Measurements from ENCODE around the gene CRTAC1. TPM values are rescaled to one million over a fixed set of nuclear protein-coding genes. Genes with fewer than 3 reads are reported as not detected.

CRTAC1 gene
- total RNA-seq, 4 donors from 2014 or later = 17.5 to 35.1 (median 22.9) TPM

GRCh38 chr10:98074315-98074911 is 44.0 kb upstream of the CRTAC1 start:
- Histone ChIP-seq H3K27ac (no peak overlapping the region), H3K36me3 (no peaks in the 10 kb centered on the region), H3K9me3 (no peaks in the 10 kb centered on the region), H3K4me3 (no peak overlapping the region), H3K27me3 (no peaks in the 10 kb centered on the region), H3K4me1 (no peaks in the 10 kb centered on the region)
- no peak for DNase-seq (ENCODE audit: low spot score in 2 of 2)
- WGBS, 2 donors = 4 to 10% methylated on average over 2 of the region's 2 CpGs
- TF ChIP-seq POLR2A (IDR thresholded peaks at IDR 0.05) = no peak

DNA sequence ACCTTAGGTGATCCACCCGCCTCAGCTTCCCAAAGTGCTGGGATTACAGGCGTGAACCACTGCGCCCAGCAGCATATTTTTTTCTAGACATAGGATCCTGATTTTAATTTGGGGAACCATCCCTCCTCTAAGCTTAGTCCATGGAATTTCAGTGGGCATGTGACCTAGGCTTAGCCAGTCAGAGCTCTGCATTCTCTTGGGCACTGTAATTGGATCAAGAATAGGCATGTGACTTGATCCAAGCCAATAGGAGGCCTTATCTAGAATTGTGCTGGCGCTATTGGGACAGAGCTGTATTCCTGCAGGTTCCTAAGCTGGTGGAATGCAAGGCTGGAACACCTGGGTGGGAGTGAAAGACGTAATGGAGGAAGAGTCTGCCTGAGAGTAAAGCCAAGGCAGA is 36.7 kb upstream of the CRTAC1 start:
- H3K27ac ChIP-seq = no peak overlapping the region
- 83 to 84% methylated on average over 5 of the region's 5 CpGs for WGBS, 2 donors
- TF ChIP-seq POLR2A (IDR thresholded peaks at IDR 0.05) = no peak
- no peak for TF ChIP-seq CTCF (IDR thresholded peaks at IDR 0.05)
- no peak for DNase-seq (ENCODE audit: low spot score in 2 of 2)
- no peak overlapping the region for H3K4me3 ChIP-seq
- no peaks in the 10 kb centered on the region for H3K36me3 ChIP-seq
- no peaks in the 10 kb centered on the region for H3K9me3 ChIP-seq
- no peaks in the 10 kb centered on the region for H3K27me3 ChIP-seq
- H3K4me1 ChIP-seq = peaks cover 0 to 9% (median 0%) of the 10 kb centered on the region in 4 donors

- Histone ChIP-seq H3K27me3 (peaks cover 0 to 11% of the 10 kb centered on the region in 2 donors), H3K36me3 (no peaks in the 10 kb centered on the region), H3K9me3 (no peaks in the 10 kb centered on the region), H3K27ac (no peak overlapping the region), H3K4me1 (peaks cover 0 to 14% (median 0%) of the 10 kb centered on the region in 4 donors), H3K4me3 (no peak overlapping the region)
- TF ChIP-seq CTCF (IDR thresholded peaks at IDR 0.05) (no peak), EP300 (IDR thresholded peaks at IDR 0.05) (no peak), POLR2A (IDR thresholded peaks at IDR 0.05) (no peak)
- no peak for DNase-seq (ENCODE audit: low spot score in 2 of 2)
Measured at GRCh38 chr10:98063740-98064027, 33.3 kb upstream of the CRTAC1 start.

GRCh38 chr10:98062424-98062823 is 32.0 kb upstream of the CRTAC1 start:
- no peak for DNase-seq (ENCODE audit: low spot score in 2 of 2)
- TF ChIP-seq CTCF (IDR thresholded peaks at IDR 0.05) (no peak), EP300 (IDR thresholded peaks at IDR 0.05) (no peak), POLR2A (IDR thresholded peaks at IDR 0.05) (no peak)
- peaks cover 0 to 11% of the 10 kb centered on the region in 2 donors for H3K27me3 ChIP-seq
- peaks cover 0 to 19% (median 4%) of the 10 kb centered on the region in 4 donors for H3K4me1 ChIP-seq
- WGBS, 2 donors = 43 to 54% methylated on average over 6 of the region's 6 CpGs
- H3K36me3 ChIP-seq = no peaks in the 10 kb centered on the region
- no peak overlapping the region for H3K4me3 ChIP-seq
- no peak overlapping the region for H3K27ac ChIP-seq
- no peaks in the 10 kb centered on the region for H3K9me3 ChIP-seq

DNA sequence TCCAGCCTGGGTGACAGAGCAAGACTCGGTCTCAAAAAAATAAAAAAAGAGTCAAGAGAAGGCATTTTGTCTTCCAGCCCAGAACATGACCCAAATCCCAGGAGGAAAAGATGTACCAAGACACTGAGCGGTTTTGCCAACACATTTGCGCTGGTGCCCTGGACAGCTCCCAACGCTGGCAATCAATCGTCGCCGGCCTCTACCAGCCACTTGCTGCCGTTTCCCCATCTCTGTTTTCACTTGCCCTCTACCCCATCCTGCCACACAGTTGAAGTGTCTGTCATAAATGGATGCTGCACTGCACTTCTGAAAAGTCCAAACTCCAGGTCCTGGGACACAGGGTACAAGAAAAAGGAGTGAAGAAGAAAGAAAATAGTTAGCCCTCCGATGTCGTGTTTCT is 29.7 kb upstream of the CRTAC1 start:
- peaks cover 0 to 19% (median 4%) of the 10 kb centered on the region in 4 donors for H3K4me1 ChIP-seq
- H3K27me3 ChIP-seq = peaks cover 0 to 11% of the 10 kb centered on the region in 2 donors
- no peak for TF ChIP-seq EP300 (IDR thresholded peaks at IDR 0.05)
- DNase-seq (ENCODE audit: low spot score in 2 of 2) = no peak
- H3K4me3 ChIP-seq = no peak overlapping the region
- H3K36me3 ChIP-seq = no peaks in the 10 kb centered on the region
- no peaks in the 10 kb centered on the region for H3K9me3 ChIP-seq
- no peak overlapping the region for H3K27ac ChIP-seq
- 82 to 83% methylated on average over 10 of the region's 10 CpGs for WGBS, 2 donors

DNA sequence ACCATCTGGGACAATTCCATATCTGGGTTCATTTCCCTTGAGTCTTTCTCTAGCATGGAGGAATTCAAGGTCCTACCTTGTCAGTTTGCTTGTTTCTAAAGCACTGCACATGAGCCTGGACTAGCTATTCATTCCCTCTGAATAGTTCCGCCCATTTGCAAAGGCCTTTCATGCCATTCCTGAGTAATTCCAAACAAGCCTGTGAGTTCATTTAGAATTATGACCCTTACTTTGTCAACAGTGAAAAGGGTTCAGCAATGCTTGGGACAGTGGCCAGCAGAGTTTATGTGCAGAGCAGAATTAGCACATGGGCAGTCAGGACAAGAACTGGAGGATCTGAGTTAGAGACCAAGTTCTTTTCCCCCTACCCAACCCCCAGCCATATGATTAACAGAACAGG is 27.9 kb upstream of the CRTAC1 start:
- no peak for TF ChIP-seq CTCF (IDR thresholded peaks at IDR 0.05)
- TF ChIP-seq POLR2A (IDR thresholded peaks at IDR 0.05) = no peak
- Histone ChIP-seq H3K36me3 (no peaks in the 10 kb centered on the region), H3K4me1 (peaks cover 0 to 17% (median 4%) of the 10 kb centered on the region in 4 donors), H3K27ac (no peak overlapping the region), H3K4me3 (no peak overlapping the region), H3K27me3 (peaks cover 0 to 11% of the 10 kb centered on the region in 2 donors), H3K9me3 (no peaks in the 10 kb centered on the region)
- WGBS, 2 donors = 41 to 47% methylated on average over 1 of the region's 1 CpG
- no peak for DNase-seq (ENCODE audit: low spot score in 2 of 2)
